ENCODE measurements around the gene HINT2.

HINT2 gene

GRCh38 chr9:35840881-35841644 is 26.2 kb upstream of the HINT2 start:
- no peak overlapping the region for H3K9ac ChIP-seq (ENCODE audit: low read depth, low read length)
- DNase-seq, result no peak
- H3K4me2 ChIP-seq (ENCODE audit: insufficient read depth, low read length), result no peak overlapping the region
- no peaks in the 10 kb centered on the region for H3K79me2 ChIP-seq (ENCODE audit: insufficient read depth, low read length)
- no peak overlapping the region for H3K27ac ChIP-seq (ENCODE audit: low read length)
- no peaks in the 10 kb centered on the region for H3K36me3 ChIP-seq (ENCODE audit: insufficient read depth, low read length)
- no peak for TF ChIP-seq EZH2 (IDR thresholded peaks at IDR 0.05; ENCODE audit: borderline replicate concordance, low read depth, low read length, severe bottlenecking)
- no peak for TF ChIP-seq CTCF (IDR thresholded peaks at IDR 0.05; ENCODE audit: borderline replicate concordance, extremely low read depth, low read length, poor library complexity, severe bottlenecking)
- H2AFZ ChIP-seq (ENCODE audit: low read depth, low read length), result no peak overlapping the region
- H4K20me1 ChIP-seq (ENCODE audit: insufficient read depth, low read length), result no peaks in the 10 kb centered on the region
- ATAC-seq (ENCODE audit: insufficient read depth, low read depth), result no peak
- no peaks in the 10 kb centered on the region for H3K9me3 ChIP-seq (ENCODE audit: insufficient read depth, low read length, severe bottlenecking)
- no peak overlapping the region for H3K4me3 ChIP-seq (ENCODE audit: low read depth in 1 of 2, low read length in 2 of 2)
- H3K27me3 ChIP-seq (ENCODE audit: insufficient read depth, low read length, poor library complexity), result no peaks in the 10 kb centered on the region
- no peaks in the 10 kb centered on the region for H3K4me1 ChIP-seq (ENCODE audit: insufficient read depth, low read length)

- H2AFZ ChIP-seq (ENCODE audit: low read depth, low read length), result no peak overlapping the region
- DNase-seq (no peak), ATAC-seq (ENCODE audit: insufficient read depth, low read depth) (no peak)
- no peaks in the 10 kb centered on the region for H3K79me2 ChIP-seq (ENCODE audit: insufficient read depth, low read length)
- H3K4me2 ChIP-seq (ENCODE audit: insufficient read depth, low read length), result no peak overlapping the region
- TF ChIP-seq CTCF (IDR thresholded peaks at IDR 0.05; ENCODE audit: borderline replicate concordance, extremely low read depth, low read length, poor library complexity, severe bottlenecking), result no peak
- no peak for TF ChIP-seq EZH2 (IDR thresholded peaks at IDR 0.05; ENCODE audit: borderline replicate concordance, low read depth, low read length, severe bottlenecking)
- H3K27me3 ChIP-seq (ENCODE audit: insufficient read depth, low read length, poor library complexity), result no peaks in the 10 kb centered on the region
- H4K20me1 ChIP-seq (ENCODE audit: insufficient read depth, low read length), result no peaks in the 10 kb centered on the region
- no peak overlapping the region for H3K27ac ChIP-seq (ENCODE audit: low read length)
- H3K9ac ChIP-seq (ENCODE audit: low read depth, low read length), result no peak overlapping the region
- no peaks in the 10 kb centered on the region for H3K4me1 ChIP-seq (ENCODE audit: insufficient read depth, low read length)
- H3K9me3 ChIP-seq (ENCODE audit: insufficient read depth, low read length, severe bottlenecking), result no peaks in the 10 kb centered on the region
- H3K4me3 ChIP-seq (ENCODE audit: low read depth in 1 of 2, low read length in 2 of 2), result no peak overlapping the region
- no peaks in the 10 kb centered on the region for H3K36me3 ChIP-seq (ENCODE audit: insufficient read depth, low read length)
Observed at GRCh38 chr9:35839926-35840325, 25.1 kb upstream of the HINT2 start.

GRCh38 chr9:35836595-35836994 is 21.8 kb upstream of the HINT2 start:
- DNase-seq, result no peak
- H3K27ac ChIP-seq (ENCODE audit: low read length), result no peak overlapping the region
- H3K4me2 ChIP-seq (ENCODE audit: insufficient read depth, low read length), result no peak overlapping the region

More at GRCh38 chr9:35836595-35836994, 21.8 kb upstream of the HINT2 start:
- no peak overlapping the region for H3K4me3 ChIP-seq (ENCODE audit: low read depth in 1 of 2, low read length in 2 of 2)
- no peaks in the 10 kb centered on the region for H3K36me3 ChIP-seq (ENCODE audit: insufficient read depth, low read length)
- peaks cover 4% of the 10 kb centered on the region; the same call in 1 of the 2 replicates for H3K4me1 ChIP-seq (ENCODE audit: insufficient read depth, low read length)
- TF ChIP-seq EZH2 (IDR thresholded peaks at IDR 0.05; ENCODE audit: borderline replicate concordance, low read depth, low read length, severe bottlenecking), result no peak
- TF ChIP-seq CTCF (IDR thresholded peaks at IDR 0.05; ENCODE audit: borderline replicate concordance, extremely low read depth, low read length, poor library complexity, severe bottlenecking), result no peak
- H4K20me1 ChIP-seq (ENCODE audit: insufficient read depth, low read length), result no peaks in the 10 kb centered on the region
- H3K9ac ChIP-seq (ENCODE audit: low read depth, low read length), result no peak overlapping the region
- H3K79me2 ChIP-seq (ENCODE audit: insufficient read depth, low read length), result no peaks in the 10 kb centered on the region
- no peaks in the 10 kb centered on the region for H3K27me3 ChIP-seq (ENCODE audit: insufficient read depth, low read length, poor library complexity)
- H2AFZ ChIP-seq (ENCODE audit: low read depth, low read length), result no peak overlapping the region
- no peak for ATAC-seq (ENCODE audit: insufficient read depth, low read depth)
- H3K9me3 ChIP-seq (ENCODE audit: insufficient read depth, low read length, severe bottlenecking), result no peaks in the 10 kb centered on the region

Data from DND-41 (cell line).